Body of pancreas (tissue), 4 donors: ENCODE results near the gene CPT1B. TPM values are rescaled to one million over a fixed set of nuclear protein-coding genes. Genes with fewer than 3 reads are reported as not detected.
A peak's percentile ranks its signal among the peaks of the same experiment; 100 is the strongest.

Source experiments
- ATAC-seq: fragments of 150-250 bp; one replicate; pipeline ENCODE4 v1.9.1; 2016
- DNase-seq, 4 donors: peaks; one replicate each; pipeline ENCODE4 v3.0.0-alpha.2; 2019
- H3K27ac ChIP-seq, 4 donors: fragments of 200-600 bp; sonication (generic); 1 replicate in 3 of 4; 2 replicates in 1 of 4; pipeline versions ENCODE4 v1.5.1 to v1.6.1; 2016 to 2019; ENCODE audit warnings: mild to moderate bottlenecking in 1 of 4, mixed read lengths in 1 of 4, moderate library complexity in 1 of 4
- H3K27me3 ChIP-seq, 2 donors: fragments of 200-600 bp; sonication (generic); one replicate each; pipeline ENCODE4 v1.6.0; 2016; ENCODE audit warnings: mild to moderate bottlenecking in 1 of 2
- H3K36me3 ChIP-seq, 2 donors: fragments of 200-600 bp; sonication (generic); replicated peaks in 1 of 2; 2 replicates each; pipeline ENCODE4 v1.5.1; 2016; ENCODE audit warnings: low read depth in 2 of 2; ENCODE audit not compliant: insufficient read depth in 1 of 2
- H3K4me1 ChIP-seq: fragments of 200-600 bp; sonication (generic); one replicate; pipeline ENCODE4 v1.6.0; 2016
- H3K4me3 ChIP-seq, 2 donors: fragments of 200-600 bp; sonication (generic); 1 replicate in 1 of 2; 2 replicates in 1 of 2; pipeline ENCODE4 v1.5.1; 2016 to 2019
- H3K9me3 ChIP-seq, 3 donors: fragments of 200-600 bp; sonication (generic); 1 replicate in 2 of 3; 2 replicates in 1 of 3; pipeline ENCODE4 v1.5.1; 2016
- CTCF ChIP-seq, 7 experiments: fragments of 450-650 bp in 4 of 7; fragments of 200-600 bp in 3 of 7; sonication (generic) in 3 of 7; IDR thresholded peaks; one replicate each; pipeline ENCODE4 v1.5.1; 2016 to 2019; ENCODE audit warnings: antibody characterized with exemption in 7 of 7
- POLR2A ChIP-seq, 3 donors: fragments of 450-650 bp; IDR thresholded peaks; one replicate each; pipeline ENCODE4 v1.6.1; 2016; ENCODE audit warnings: antibody characterized with exemption in 3 of 3, mild to moderate bottlenecking in 2 of 3
- WGBS, 2 donors: methylation state at CpG; one replicate each; pipeline ENCODE4 v1.1.5; 2017; 5-methylcytosine and 5-hydroxymethylcytosine counted together
- intact Hi-C: fragments of 100-400 bp; cut with DNase I; formaldehyde crosslinking; loops from one replicate; pipeline ENCODE4 v1.15.1; 2023
- total RNA-seq, 2 donors: library from RNA; depleted of rRNA; stranded (reverse); fragments of >200 nt; gene quantifications; one replicate each; pipeline ENCODE4 v1.1.0, GENCODE V29; 2016

The CPT1B gene
- total RNA-seq, 2 donors from 2014 or later = 8.3 to 34.9 TPM

- peak overlapping the region; percentile 89 to 97 (median 92) for H3K27ac ChIP-seq
- H3K4me1 ChIP-seq = peaks cover 36% of the 10 kb centered on the region
- no peak for ATAC-seq
- H3K36me3 ChIP-seq = peaks cover 0 to 7% of the 10 kb centered on the region in 2 donors
- DNase-seq = no peak
- peaks cover 0 to under 1% of the 10 kb centered on the region in 2 donors for H3K27me3 ChIP-seq
- 5 to 11% methylated on average over 13 to 19 of the region's 19 CpGs for WGBS, 2 donors
- no peaks in the 10 kb centered on the region for H3K9me3 ChIP-seq
- no peak for TF ChIP-seq CTCF (IDR thresholded peaks at IDR 0.05)
- no peak for TF ChIP-seq POLR2A (IDR thresholded peaks at IDR 0.05)
- intact Hi-C loops = no loop called here
- peak overlapping the region in 1 of 2 donors; percentile 59 for H3K4me3 ChIP-seq
Observed at GRCh38 chr22:50524676-50525103, 53.5 kb downstream of the CPT1B start.

- Histone ChIP-seq H3K27me3 (no peaks in the 10 kb centered on the region), H3K36me3 (peaks cover 0 to 10% of the 10 kb centered on the region in 2 donors), H3K4me3 (no peak overlapping the region), H3K9me3 (no peaks in the 10 kb centered on the region), H3K27ac (peak overlapping the region in 1 of 4 donors; percentile 92), H3K4me1 (peaks cover 33% of the 10 kb centered on the region)
- no peak for ATAC-seq
- DNase-seq = no peak
- intact Hi-C loops = no loop called here
- WGBS, 2 donors = 75 to 80% methylated on average over 7 to 21 of the region's 25 CpGs
- no peak for TF ChIP-seq CTCF (IDR thresholded peaks at IDR 0.05)
Observed at GRCh38 chr22:50523806-50524675, 54.2 kb downstream of the CPT1B start.

GRCh38 chr22:50523458-50523805, 54.8 kb downstream of the CPT1B start:
- intact Hi-C loops = no loop called here
- DNase-seq (no peak), ATAC-seq (no peak)
- WGBS, 2 donors = 91 to 92% methylated on average over 8 to 16 of the region's 16 CpGs
- Histone ChIP-seq H3K27me3 (no peaks in the 10 kb centered on the region), H3K36me3 (peaks cover 0 to 12% of the 10 kb centered on the region in 2 donors), H3K4me1 (peaks cover 33% of the 10 kb centered on the region), H3K4me3 (no peak overlapping the region), H3K27ac (no peak overlapping the region), H3K9me3 (no peaks in the 10 kb centered on the region)
- TF ChIP-seq POLR2A (IDR thresholded peaks at IDR 0.05) (no peak), CTCF (IDR thresholded peaks at IDR 0.05) (no peak)

GRCh38 chr22:50522806-50523438, 55.3 kb downstream of the CPT1B start:
- 86 to 96% methylated on average over 5 to 15 of the region's 22 CpGs for WGBS, 2 donors
- no peaks in the 10 kb centered on the region for H3K9me3 ChIP-seq
- H3K27ac ChIP-seq = no peak overlapping the region
- H3K36me3 ChIP-seq = peaks cover 0 to 12% of the 10 kb centered on the region in 2 donors
- no peak overlapping the region for H3K4me3 ChIP-seq
- no peak for ATAC-seq
- no peak for DNase-seq
- no peaks in the 10 kb centered on the region for H3K27me3 ChIP-seq
- H3K4me1 ChIP-seq = peaks cover 33% of the 10 kb centered on the region
- TF ChIP-seq POLR2A (IDR thresholded peaks at IDR 0.05) (no peak), CTCF (IDR thresholded peaks at IDR 0.05) (no peak)
- intact Hi-C loops = no loop called here
